CD4-positive, alpha-beta T cell treated with Interferon gamma for 1 hour (primary cell): ENCODE data around the gene CLIC1.

Source experiments
- DNase-seq: peaks from one replicate; pipeline ENCODE4 v3.0.0-alpha.2; 2020

The CLIC1 gene

GRCh38 chr6:31737991-31738979, 2.0 kb upstream of the CLIC1 start:
- DNase-seq: peak; percentile 81

- DNase-seq: peak; percentile 21
Measured at GRCh38 chr6:31737315-31737990, 1.1 kb upstream of the CLIC1 start.

- DNase-seq: no peak
Measured at GRCh38 chr6:31736768-31737314, 511 bp upstream of the CLIC1 start.

GRCh38 chr6:31734821-31735406, 1.4 kb downstream of the CLIC1 start:
- peak; percentile 80 for DNase-seq

- no peak for DNase-seq
Measured at GRCh38 chr6:31734247-31734820, 2.0 kb downstream of the CLIC1 start.

GRCh38 chr6:31733734-31734133, 2.6 kb downstream of the CLIC1 start:
- DNase-seq: no peak

GRCh38 chr6:31732029-31732428, 4.3 kb downstream of the CLIC1 start:
- no peak for DNase-seq

GRCh38 chr6:31730631-31731086, 5.7 kb downstream of the CLIC1 start:
- no peak for DNase-seq

- DNase-seq: peak; percentile 73
Measured at GRCh38 chr6:31729979-31730630, 6.2 kb downstream of the CLIC1 start.

GRCh38 chr6:31729515-31729978, 6.8 kb downstream of the CLIC1 start:
- DNase-seq: peak; percentile 82

- no peak for DNase-seq
Measured at GRCh38 chr6:31728767-31729514, 7.4 kb downstream of the CLIC1 start, which contains the start of gene DDAH2. Gene DDAH2, minus strand, starts transcription at chr6:31729299. Its CDS starts 138 bp downstream, at chr6:31729161.

GRCh38 chr6:31727717-31728671, 8.3 kb downstream of the CLIC1 start:
- no peak for DNase-seq

- peak; percentile 71 for DNase-seq
Measured at GRCh38 chr6:31727034-31727716, 9.2 kb downstream of the CLIC1 start.

- no peak for DNase-seq
Measured at GRCh38 chr6:31725502-31726350, 10.6 kb downstream of the CLIC1 start.

GRCh38 chr6:31723980-31724691, 12.2 kb downstream of the CLIC1 start:
- no peak for DNase-seq

- no peak for DNase-seq
Measured at GRCh38 chr6:31723245-31723979, 12.9 kb downstream of the CLIC1 start, which contains the start of gene MPIG6B. Gene MPIG6B, plus strand, starts transcription at chr6:31723373. Its CDS starts 11 bp downstream, at chr6:31723384.

- DNase-seq: no peak
Measured at GRCh38 chr6:31722173-31722572, 14.2 kb downstream of the CLIC1 start.
